GM12875 (cell line): ENCODE data around the gene RARA.

ENCODE experiments used
- H3K4me3 ChIP-seq: one replicate; pipeline ENCODE4 v1.5.1; 2011; ENCODE audit warnings: low read depth, low read length, control low read depth
- CTCF ChIP-seq: IDR thresholded peaks from 2 replicates; pipeline ENCODE4 v1.5.1; 2011; ENCODE audit warnings: low read depth, mild to moderate bottlenecking, control low read depth, inconsistent platforms, low read length, moderate library complexity, borderline replicate concordance; ENCODE audit not compliant: insufficient read depth

The RARA gene

GRCh38 chr17:40287159-40287493 is 21.9 kb upstream of the RARA start:
- TF ChIP-seq CTCF, result no peak
- no peak overlapping the region for H3K4me3 ChIP-seq

- peak within 1 kb of the TSS; percentile 79 for H3K4me3 ChIP-seq
- no peak for TF ChIP-seq CTCF
Observed at GRCh38 chr17:40287494-40288369, 21.2 kb upstream of the RARA start, which contains the start of gene CDC6. CDC6 (plus strand) TSS chr17:40287879; CDS start chr17:40289421, 1,542 bp downstream.

DNA sequence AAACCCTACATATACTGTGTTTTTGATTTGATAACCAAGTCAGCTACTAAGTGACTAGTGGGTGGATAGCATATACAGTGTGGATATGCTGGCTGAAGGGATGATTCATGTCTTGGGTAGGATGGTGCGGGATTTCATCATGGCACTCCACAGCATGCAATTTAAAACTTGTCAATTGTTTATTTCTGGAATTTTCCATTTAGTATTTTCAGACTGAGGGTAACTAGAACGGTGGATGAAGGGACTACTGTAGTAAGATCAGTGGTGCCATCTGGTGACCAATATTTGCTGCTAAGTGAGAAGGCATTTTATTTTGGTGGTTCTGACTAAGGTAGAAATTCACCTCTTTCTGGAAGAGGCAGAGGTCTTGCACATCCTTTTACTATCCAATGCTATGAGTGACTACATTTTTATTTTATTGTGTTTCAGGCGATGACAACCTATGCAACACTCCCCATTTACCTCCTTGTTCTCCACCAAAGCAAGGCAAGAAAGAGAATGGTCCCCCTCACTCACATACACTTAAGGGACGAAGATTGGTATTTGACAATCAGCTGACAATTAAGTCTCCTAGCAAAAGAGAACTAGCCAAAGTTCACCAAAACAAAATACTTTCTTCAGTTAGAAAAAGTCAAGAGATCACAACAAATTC is 18.2 kb upstream of the RARA start:
- no peak overlapping the region for H3K4me3 ChIP-seq
- peak; percentile 35; the same call in 1 of the 2 replicates for TF ChIP-seq CTCF

DNA sequence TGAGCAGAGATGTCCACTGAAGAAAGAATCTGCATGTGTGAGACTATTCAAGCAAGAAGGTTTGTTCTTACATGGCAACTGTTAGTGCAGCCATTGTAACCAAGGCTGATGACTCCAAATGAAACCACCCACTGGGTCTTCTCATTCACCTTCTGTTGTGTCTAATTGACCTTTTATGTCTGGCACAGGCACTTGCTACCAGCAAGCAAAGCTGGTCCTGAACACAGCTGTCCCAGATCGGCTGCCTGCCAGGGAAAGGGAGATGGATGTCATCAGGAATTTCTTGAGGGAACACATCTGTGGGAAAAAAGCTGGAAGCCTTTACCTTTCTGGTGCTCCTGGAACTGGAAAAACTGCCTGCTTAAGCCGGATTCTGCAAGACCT is 17.7 kb upstream of the RARA start:
- no peak overlapping the region for H3K4me3 ChIP-seq
- TF ChIP-seq CTCF, result no peak

DNA sequence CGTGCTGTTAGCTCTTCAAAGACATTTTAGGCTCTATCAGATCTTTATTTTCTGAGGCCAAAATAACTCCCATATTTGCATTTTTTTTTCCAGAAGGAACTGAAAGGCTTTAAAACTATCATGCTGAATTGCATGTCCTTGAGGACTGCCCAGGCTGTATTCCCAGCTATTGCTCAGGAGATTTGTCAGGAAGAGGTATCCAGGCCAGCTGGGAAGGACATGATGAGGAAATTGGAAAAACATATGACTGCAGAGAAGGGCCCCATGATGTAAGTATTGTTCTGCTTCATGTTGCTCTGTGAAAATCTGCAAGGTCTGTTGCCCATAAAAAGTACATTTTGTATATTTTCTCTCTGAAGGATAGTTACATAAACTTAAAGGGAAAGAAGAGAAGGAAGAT is 15.6 kb upstream of the RARA start:
- no peak for TF ChIP-seq CTCF

DNA sequence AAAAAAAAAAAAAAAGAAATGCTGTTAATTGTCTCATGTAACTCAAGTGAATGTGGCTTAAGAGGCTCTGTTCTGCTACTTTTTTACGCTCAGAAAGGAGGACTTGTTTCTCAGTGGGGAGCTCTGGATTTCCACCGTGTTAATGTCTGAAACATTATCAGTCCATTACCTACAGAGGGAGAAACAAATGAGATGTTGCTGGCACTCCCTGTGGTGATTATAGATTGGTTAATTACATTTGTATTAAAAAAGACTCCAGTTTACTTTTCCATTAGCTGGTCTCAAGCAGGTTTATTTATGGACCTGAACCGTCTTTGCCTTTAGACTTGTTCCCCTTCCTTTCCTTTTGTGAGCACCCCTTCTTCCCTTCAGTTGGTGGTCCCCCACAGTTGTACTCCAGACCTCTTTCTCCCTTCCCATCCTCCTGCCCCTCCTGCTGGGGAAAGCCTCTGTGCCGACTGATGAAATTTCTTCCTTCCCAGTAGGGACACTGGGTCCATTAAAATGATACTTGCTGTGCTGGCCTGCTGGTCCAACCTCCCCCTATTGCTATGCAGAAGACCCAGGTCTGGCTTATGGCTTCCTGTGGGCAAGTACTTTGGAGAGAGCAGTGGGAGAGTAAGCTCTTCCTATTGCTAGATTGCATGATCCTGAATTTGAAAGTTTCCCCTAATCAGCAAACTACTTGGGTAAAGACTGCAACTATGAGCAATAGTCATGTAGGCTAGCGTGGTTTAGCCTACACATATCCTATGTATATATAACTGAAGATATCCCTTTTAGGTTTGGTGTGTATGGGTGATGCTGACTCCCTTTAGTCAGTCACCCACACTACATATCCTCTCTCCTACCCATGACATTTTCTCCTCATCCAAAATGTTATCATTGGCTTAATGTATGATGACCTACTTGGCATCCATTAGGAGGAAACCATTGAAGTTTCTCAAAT is 13.2 kb upstream of the RARA start:
- no peak for TF ChIP-seq CTCF
- no peak overlapping the region for H3K4me3 ChIP-seq

More for the DNA sequence above, 15.6 kb upstream of the RARA start:
- H3K4me3 ChIP-seq, result no peak overlapping the region
